ENCODE data around the gene RAD51B. TPM values are rescaled to one million over a fixed set of nuclear protein-coding genes. Genes with fewer than 3 reads are reported as not detected.
"Not testable (repeated sequence)": the region's sequence is repeated elsewhere in the genome, so short reads cannot be mapped to it uniquely, and the experiment has no call there.

RAD51B gene
- total RNA-seq, 4 donors from 2014 or later = 8.9 to 30.3 (median 10.4) TPM

DNA sequence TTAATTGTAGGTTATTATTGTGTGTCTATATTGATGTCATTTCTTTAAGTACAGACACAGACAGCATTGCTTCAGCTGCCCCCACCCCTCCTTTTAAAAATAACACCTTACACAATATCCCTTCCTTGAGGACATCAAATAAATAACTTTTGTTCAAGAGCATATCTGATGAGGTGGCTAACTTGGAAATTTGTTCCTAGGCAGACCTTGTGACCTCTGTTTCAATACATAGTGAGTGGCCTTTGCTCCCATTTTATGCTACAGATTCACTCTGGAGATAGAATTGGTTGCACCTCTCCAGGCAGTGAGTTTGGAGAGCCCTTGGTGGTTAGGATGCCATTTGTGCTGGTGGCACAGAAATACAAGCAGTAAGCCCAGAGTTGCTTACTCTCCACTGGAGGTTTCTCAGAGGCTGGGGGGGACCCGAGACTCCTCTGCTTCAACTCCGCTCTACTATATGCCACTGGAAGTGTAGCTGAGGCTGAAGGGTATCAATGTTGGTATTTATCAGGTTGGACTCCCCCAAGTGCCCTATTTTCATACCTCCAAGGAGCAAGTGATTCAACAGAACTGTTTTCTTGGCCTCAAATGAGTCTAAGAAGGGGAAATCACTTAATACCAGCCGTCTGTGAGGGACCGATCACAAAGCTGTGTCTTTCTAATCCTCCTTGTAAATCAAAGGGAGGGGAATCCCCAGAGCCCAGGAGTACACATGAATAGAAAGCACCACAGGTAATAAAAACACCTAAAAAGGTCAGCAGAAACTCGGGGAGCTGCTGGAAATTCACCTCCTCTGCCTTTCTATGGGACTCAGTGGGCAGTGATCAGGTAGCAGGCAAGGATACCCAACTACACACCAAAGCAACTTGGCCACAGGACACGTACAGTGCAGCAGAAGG, 463.1 kb downstream of the RAD51B start:
- ATAC-seq (ENCODE audit: low FRiP score) (no peak), DNase-seq (ENCODE audit: low spot score) (no peak)
- TF ChIP-seq, protein P1, sequence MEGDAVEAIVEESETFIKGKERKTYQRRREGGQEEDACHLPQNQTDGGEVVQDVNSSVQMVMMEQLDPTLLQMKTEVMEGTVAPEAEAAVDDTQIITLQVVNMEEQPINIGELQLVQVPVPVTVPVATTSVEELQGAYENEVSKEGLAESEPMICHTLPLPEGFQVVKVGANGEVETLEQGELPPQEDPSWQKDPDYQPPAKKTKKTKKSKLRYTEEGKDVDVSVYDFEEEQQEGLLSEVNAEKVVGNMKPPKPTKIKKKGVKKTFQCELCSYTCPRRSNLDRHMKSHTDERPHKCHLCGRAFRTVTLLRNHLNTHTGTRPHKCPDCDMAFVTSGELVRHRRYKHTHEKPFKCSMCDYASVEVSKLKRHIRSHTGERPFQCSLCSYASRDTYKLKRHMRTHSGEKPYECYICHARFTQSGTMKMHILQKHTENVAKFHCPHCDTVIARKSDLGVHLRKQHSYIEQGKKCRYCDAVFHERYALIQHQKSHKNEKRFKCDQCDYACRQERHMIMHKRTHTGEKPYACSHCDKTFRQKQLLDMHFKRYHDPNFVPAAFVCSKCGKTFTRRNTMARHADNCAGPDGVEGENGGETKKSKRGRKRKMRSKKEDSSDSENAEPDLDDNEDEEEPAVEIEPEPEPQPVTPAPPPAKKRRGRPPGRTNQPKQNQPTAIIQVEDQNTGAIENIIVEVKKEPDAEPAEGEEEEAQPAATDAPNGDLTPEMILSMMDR (IDR thresholded peaks at IDR 0.05) = no peak

DNA sequence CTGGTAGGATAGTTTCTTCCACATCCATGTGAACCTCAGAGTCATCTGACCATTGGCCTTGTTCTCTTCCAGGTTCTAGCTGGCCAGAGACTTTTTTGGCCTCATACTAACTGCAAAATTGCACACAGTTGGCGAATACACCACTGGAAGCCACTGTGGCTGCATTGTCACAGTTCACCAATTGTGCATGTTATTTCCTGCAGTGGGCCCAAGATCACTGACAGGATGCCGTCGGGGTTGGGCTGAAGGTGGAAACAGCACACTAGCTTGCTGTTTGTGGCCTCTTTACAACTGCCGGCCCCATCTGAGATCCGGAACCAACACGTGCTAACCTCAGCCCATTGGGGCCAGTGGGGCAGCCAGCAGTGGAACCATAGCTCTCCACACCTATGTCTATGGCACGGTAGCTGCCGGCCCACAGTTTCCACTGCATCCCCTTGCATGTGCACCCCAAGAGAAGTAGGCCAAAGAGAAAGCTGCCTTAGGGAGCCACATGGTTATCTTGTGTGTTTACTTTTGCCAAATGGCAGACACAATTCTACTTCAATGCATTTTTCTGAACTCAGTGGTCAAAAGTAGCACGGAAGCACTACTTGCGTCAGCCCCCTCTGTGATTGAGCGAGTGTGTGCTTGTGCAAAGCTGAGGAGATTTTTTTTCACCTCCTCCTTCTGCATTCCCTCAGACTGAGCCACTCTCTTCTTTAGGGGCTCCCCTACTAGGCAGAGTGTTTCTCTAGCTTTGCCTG, 464.0 kb downstream of the RAD51B start:
- TF ChIP-seq, protein P1 (IDR thresholded peaks at IDR 0.05) = no peak
- no peak for DNase-seq (ENCODE audit: low spot score)
- ATAC-seq (ENCODE audit: low FRiP score) = peak; percentile 28

DNA sequence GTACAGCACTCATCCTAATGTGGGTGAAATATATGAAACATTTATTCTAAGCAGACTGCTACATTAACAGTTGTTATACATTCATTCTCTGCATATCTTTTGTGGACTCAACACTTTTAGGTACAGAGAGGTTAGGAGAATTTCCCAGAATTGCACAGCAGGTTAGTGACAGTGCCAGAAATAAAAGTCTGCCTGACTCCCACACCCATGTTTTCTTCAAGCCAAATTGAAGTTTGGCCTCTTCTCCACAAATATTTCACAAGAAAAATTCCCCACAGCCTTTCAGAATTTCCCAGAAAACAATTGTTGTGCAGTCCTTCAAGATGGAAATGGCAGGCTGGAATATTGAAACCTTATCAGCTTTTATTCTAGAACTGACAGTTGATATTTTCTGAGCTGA, 464.8 kb downstream of the RAD51B start:
- DNase-seq (ENCODE audit: low spot score) (no peak), ATAC-seq (ENCODE audit: low FRiP score) (peak; percentile 45)
- TF ChIP-seq, protein P1 (IDR thresholded peaks at IDR 0.05) = no peak

DNA sequence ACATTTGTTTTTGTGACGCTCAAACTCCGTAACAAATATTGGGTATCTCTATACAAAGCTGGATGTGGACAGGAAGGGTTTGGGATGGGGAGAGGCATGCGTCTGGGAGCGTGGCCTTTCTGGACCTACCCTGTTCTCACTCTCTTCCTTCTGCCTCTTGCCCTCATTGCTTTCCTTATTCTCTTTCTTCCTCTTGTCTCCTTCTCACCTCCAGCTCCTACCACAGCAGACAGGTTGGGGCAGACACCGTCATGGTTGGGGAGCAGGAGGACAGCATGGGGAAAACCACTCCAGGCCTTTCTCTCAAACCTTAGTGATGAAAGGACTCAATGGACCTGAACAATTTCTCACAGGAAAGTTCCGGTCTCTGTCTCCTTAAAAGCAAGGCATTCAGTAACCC, 465.3 kb downstream of the RAD51B start:
- no peak for ATAC-seq (ENCODE audit: low FRiP score)
- TF ChIP-seq, protein P1 (IDR thresholded peaks at IDR 0.05) = no peak
- DNase-seq (ENCODE audit: low spot score) = no peak

DNA sequence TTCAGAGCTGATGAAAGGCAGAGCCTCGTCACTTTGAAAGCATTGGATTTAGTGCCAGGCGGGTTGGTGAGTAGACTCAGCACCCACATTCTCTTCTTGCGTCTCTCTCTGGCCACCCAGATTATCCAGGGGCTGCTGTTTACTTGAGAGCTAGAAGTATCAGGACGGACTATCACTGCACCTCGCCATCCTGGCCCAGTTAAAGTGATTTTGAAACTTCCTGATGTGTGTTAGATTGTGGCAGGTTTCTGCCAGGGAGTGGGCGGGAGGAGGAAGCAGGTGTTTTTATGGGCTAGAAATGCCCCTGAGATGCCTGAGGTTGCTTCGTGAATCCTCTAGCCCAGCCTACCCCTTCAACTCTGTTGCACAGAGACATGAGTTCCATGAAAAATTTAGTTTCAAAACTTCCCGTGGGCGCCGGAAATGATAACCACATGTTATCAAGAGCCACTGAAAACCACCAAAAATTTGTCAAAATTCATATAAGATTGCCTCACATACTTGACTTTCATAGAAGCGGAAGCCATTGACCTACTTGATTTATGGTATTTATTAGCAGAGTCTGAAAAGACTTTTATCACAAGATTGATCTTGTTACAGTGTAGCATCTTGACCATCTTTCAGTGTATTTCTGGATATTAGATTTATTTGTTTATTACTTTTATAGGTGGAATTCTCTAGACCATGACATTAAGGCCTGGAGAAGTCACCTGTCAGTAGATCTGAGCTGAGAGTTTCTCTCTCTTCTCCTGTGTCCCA, 466.0 kb downstream of the RAD51B start:
- no peak for ATAC-seq (ENCODE audit: low FRiP score)
- TF ChIP-seq, protein P1 (IDR thresholded peaks at IDR 0.05) = no peak
- DNase-seq (ENCODE audit: low spot score) = no peak

DNA sequence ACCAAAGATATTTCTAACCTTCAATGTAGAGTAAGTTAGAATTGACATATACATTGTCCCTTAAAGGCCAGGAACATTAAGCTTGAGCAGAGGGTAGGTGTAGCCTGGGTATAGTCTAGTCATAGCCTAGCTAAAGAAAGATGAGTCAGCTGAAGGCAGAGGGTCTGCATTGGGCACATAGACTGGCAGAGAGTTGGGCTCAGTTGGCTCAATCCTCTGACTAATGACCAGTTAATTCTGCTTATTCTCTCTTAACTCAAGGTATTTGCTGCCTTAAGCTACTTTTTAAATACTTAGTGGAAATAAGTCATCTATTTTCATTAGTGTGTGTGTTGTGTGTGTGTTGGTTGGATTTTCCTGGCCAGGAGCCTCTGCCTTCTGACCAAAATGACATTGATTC, 467.1 kb downstream of the RAD51B start:
- TF ChIP-seq, protein P1 (IDR thresholded peaks at IDR 0.05) = no peak
- DNase-seq (ENCODE audit: low spot score) = no peak
- no peak for ATAC-seq (ENCODE audit: low FRiP score)

DNA sequence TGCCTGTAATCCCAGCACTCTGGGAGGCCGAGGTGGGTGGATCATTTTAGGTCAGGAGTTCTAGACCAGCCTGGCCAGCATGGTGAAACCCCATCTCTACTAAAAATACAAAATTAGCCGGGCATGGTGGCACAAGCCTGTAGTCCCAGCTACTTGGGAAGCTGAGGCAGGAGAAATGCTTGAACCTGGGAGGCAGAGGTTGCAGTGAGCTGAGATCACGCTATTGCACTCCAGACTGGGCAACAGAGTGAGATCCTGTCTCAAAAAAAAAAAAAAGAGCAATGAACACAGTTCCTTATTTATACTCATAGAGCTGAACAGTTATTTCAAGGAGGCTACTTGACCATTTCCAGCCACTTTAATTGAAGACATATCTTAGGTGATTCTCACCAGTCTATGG, 469.9 kb downstream of the RAD51B start:
- DNase-seq (ENCODE audit: low spot score); ATAC-seq (ENCODE audit: low FRiP score): not testable (repeated sequence)

All from omental fat pad (tissue), 4 donors.